Tibial artery (tissue), 4 donors: ENCODE measurements around the gene FDXACB1.
A peak's percentile ranks its signal among the peaks of the same experiment; 100 is the strongest.

Source experiments
- DNase-seq, 2 donors: peaks; one replicate each; pipeline ENCODE4 v3.0.0-alpha.2; 2019
- H3K27ac ChIP-seq, 2 donors: fragments of 200-600 bp; sonication (generic) in 1 of 2; 1 replicate in 1 of 2; 2 replicates in 1 of 2; pipeline ENCODE4 v1.5.1; 2018 to 2019; ENCODE audit warnings: mild to moderate bottlenecking in 1 of 2
- H3K27me3 ChIP-seq, 2 donors: fragments of 200-600 bp; sonication (generic) in 1 of 2; one replicate each; pipeline versions ENCODE4 v1.5.1 to v1.6.0; 2016 to 2019
- H3K36me3 ChIP-seq, 3 donors: fragments of 200-600 bp; sonication (generic) in 2 of 3; one replicate each; pipeline ENCODE4 v1.5.1; 2016 to 2019; ENCODE audit warnings: mild to moderate bottlenecking in 2 of 3
- H3K4me1 ChIP-seq, 4 donors: fragments of 200-600 bp; sonication (generic) in 2 of 4; 1 replicate in 3 of 4; 2 replicates in 1 of 4; pipeline ENCODE4 v1.5.1; 2016 to 2019
- H3K4me3 ChIP-seq, 2 donors: fragments of 200-600 bp; sonication (generic) in 1 of 2; 1 replicate in 1 of 2; 2 replicates in 1 of 2; pipeline ENCODE4 v1.5.1; 2018 to 2019; ENCODE audit warnings: mild to moderate bottlenecking in 2 of 2
- H3K9me3 ChIP-seq, 3 donors: fragments of 200-600 bp; sonication (generic) in 1 of 3; one replicate each; pipeline ENCODE4 v1.5.1; 2016 to 2019
- CTCF ChIP-seq, 2 experiments: fragments of 200-600 bp in 1 of 2; fragments of 450-650 bp in 1 of 2; IDR thresholded peaks; one replicate each; pipeline ENCODE4 v1.5.1; 2017 to 2019; ENCODE audit warnings: antibody characterized with exemption in 2 of 2, mild to moderate bottlenecking in 1 of 2, moderate library complexity in 1 of 2
- intact Hi-C: fragments of 100-400 bp; cut with DNase I; formaldehyde crosslinking; loops from one replicate; pipeline ENCODE4 v1.15.0; 2023; ENCODE audit warnings: low total_unique reads

FDXACB1 gene

GRCh38 chr11:111922803-111923202 is 43.8 kb upstream of the FDXACB1 start:
- peak in 1 of 2 donors; percentile 72 for DNase-seq
- H3K27me3 ChIP-seq: no peaks in the 10 kb centered on the region
- H3K36me3 ChIP-seq: peaks cover 0 to 5% (median 4%) of the 10 kb centered on the region in 3 donors
- TF ChIP-seq CTCF (IDR thresholded peaks at IDR 0.05): no peak
- intact Hi-C loops: no loop called here
- H3K4me1 ChIP-seq: peaks cover 0 to 71% (median 40%) of the 10 kb centered on the region in 4 donors
- H3K9me3 ChIP-seq: no peaks in the 10 kb centered on the region
- peak overlapping the region; percentile 24 to 42 for H3K4me3 ChIP-seq
- peak overlapping the region; percentile 87 to 89 for H3K27ac ChIP-seq

GRCh38 chr11:111921541-111922230 is 42.7 kb upstream of the FDXACB1 start:
- Histone ChIP-seq H3K27ac (peak overlapping the region in 1 of 2 donors; percentile 89), H3K4me3 (no peak overlapping the region), H3K27me3 (no peaks in the 10 kb centered on the region), H3K36me3 (peaks cover 0 to 5% (median 4%) of the 10 kb centered on the region in 3 donors), H3K4me1 (peaks cover 0 to 73% (median 38%) of the 10 kb centered on the region in 4 donors), H3K9me3 (no peaks in the 10 kb centered on the region)
- no peak for TF ChIP-seq CTCF (IDR thresholded peaks at IDR 0.05)
- intact Hi-C loops: no loop called here
- no peak for DNase-seq

GRCh38 chr11:111920908-111921307 is 41.9 kb upstream of the FDXACB1 start:
- DNase-seq: no peak
- no peak for TF ChIP-seq CTCF (IDR thresholded peaks at IDR 0.05)
- Histone ChIP-seq H3K4me3 (no peak overlapping the region), H3K27ac (peak overlapping the region; percentile 10 to 89), H3K4me1 (peaks cover 0 to 72% (median 32%) of the 10 kb centered on the region in 4 donors), H3K36me3 (peaks cover 0 to 5% (median 4%) of the 10 kb centered on the region in 3 donors), H3K9me3 (no peaks in the 10 kb centered on the region), H3K27me3 (no peaks in the 10 kb centered on the region)
- intact Hi-C loops: no loop called here

- no peak for TF ChIP-seq CTCF (IDR thresholded peaks at IDR 0.05)
- Histone ChIP-seq H3K27me3 (no peaks in the 10 kb centered on the region), H3K4me1 (peaks cover 0 to 69% (median 23%) of the 10 kb centered on the region in 4 donors), H3K4me3 (no peak within 1 kb of the TSS), H3K9me3 (no peaks in the 10 kb centered on the region), H3K27ac (peak within 1 kb of the TSS; percentile 37 to 98), H3K36me3 (peaks cover 0 to 5% (median 4%) of the 10 kb centered on the region in 3 donors)
- intact Hi-C loops: no loop called here
- no peak for DNase-seq
Observed at GRCh38 chr11:111918390-111919256, 39.7 kb upstream of the FDXACB1 start, which contains the start of gene C11orf52. Gene C11orf52 (plus strand): TSS chr11:111918913. CDS start chr11:111918973, 60 bp downstream.

- TF ChIP-seq CTCF (IDR thresholded peaks at IDR 0.05): no peak
- intact Hi-C loops: no loop called here
- Histone ChIP-seq H3K4me1 (peaks cover 0 to 63% (median 23%) of the 10 kb centered on the region in 4 donors), H3K27me3 (no peaks in the 10 kb centered on the region), H3K36me3 (peaks cover 0 to 5% (median 4%) of the 10 kb centered on the region in 3 donors), H3K27ac (peak overlapping the region; percentile 37 to 98), H3K4me3 (no peak overlapping the region), H3K9me3 (no peaks in the 10 kb centered on the region)
- no peak for DNase-seq
Observed at GRCh38 chr11:111917788-111918187, 38.8 kb upstream of the FDXACB1 start.
